ENCODE measurements around the gene HPSE2. TPM values are rescaled to one million over a fixed set of nuclear protein-coding genes. Genes with fewer than 3 reads are reported as not detected.

HPSE2 gene
- total and polyA plus RNA-seq, 2 of the 8 experiments (the other 6 are each of a cell fraction or from before 2014, with no cell fraction given) = 0.41 to 0.58 TPM

GRCh38 chr10:99125879-99126278 lies 109.8 kb downstream of the HPSE2 start:
- H4K91ac ChIP-seq (replicated peaks; ENCODE audit: insufficient read length, low read length) = no peak overlapping the region
- H3K9ac ChIP-seq (replicated peaks in 1 of 4; ENCODE audit: extremely low read depth in 1 of 4, low read depth in 3 of 4, low read length in 3 of 4) = no peak overlapping the region
- no peak overlapping the region for H2AFZ ChIP-seq (ENCODE audit: low read length)
- H3K79me2 ChIP-seq (ENCODE audit: control insufficient read depth in 1 of 2, insufficient read depth in 2 of 2, low read length in 2 of 2) = no peaks in the 10 kb centered on the region
- CTCF ChIA-PET (ENCODE audit: partially characterized antibody) = interaction anchor here (1.0 to 1.3 kb wide), 2 partner anchors 9 to 49 kb away, joined by 3 to 4 read pairs; no protein-coding TSS in a partner anchor
- H3K27ac ChIP-seq (ENCODE audit: low read depth, low read length) = no peak overlapping the region
- no peak overlapping the region for H3K14ac ChIP-seq (ENCODE audit: insufficient read length)
- FAIRE-seq = no peak
- peaks cover 14 to 21% of the 10 kb centered on the region in 2 experiments; a peak in 3 of 4 replicates for H3K9me3 ChIP-seq (ENCODE audit: insufficient read depth in 2 of 2, low read depth in 1 of 2, low read length in 1 of 2)
- H2BK120ac ChIP-seq (replicated peaks; ENCODE audit: low read depth, low read length) = no peak overlapping the region
- H4K5ac ChIP-seq (ENCODE audit: insufficient read length, low read depth, low read length) = no peak overlapping the region
- no peak overlapping the region for H2BK12ac ChIP-seq (ENCODE audit: low read depth, low read length)
- H2BK15ac ChIP-seq (ENCODE audit: low read length) = no peak overlapping the region
- no peaks in the 10 kb centered on the region for H3K4me1 ChIP-seq (replicated peaks in 1 of 4; ENCODE audit: control insufficient read depth in 3 of 4, insufficient read depth in 4 of 4, low read length in 3 of 4)
- H3K27me3 ChIP-seq (replicated peaks in 1 of 4; ENCODE audit: control insufficient read depth in 3 of 4, extremely low read depth in 1 of 4, insufficient read depth in 3 of 4, low read length in 3 of 4) = no peaks in the 10 kb centered on the region
- 87% methylated on average over 3 of the region's 3 CpGs; no CpG with 5 or more reads in 1 of the 2 experiments for WGBS, 2 experiments (ENCODE audit: extremely low coverage in 1 of 2, insufficient coverage in 1 of 2, insufficient read length in 1 of 2, insufficient replicate concordance in 2 of 2, low coverage in 1 of 2, low lambda C conversion rate in 2 of 2, missing lambda C conversion rate in 1 of 2)
- no peak overlapping the region for H3K4me2 ChIP-seq (ENCODE audit: insufficient read depth in 1 of 2, low read depth in 2 of 2, low read length in 2 of 2)
- H3K23me2 ChIP-seq (ENCODE audit: low read depth, low read length) = no peaks in the 10 kb centered on the region
- no peak for DNase-seq (ENCODE audit: low read depth in 1 of 2, low spot score in 2 of 2)
- POLR2A ChIA-PET (ENCODE audit: partially characterized antibody) = interaction anchor here (0.8 kb wide), 1 partner anchor 956 kb away, joined by 3 read pairs; no protein-coding TSS in a partner anchor
- H3K23ac ChIP-seq (ENCODE audit: insufficient read length) = no peak overlapping the region
- no peaks in the 10 kb centered on the region for H4K20me1 ChIP-seq (replicated peaks in 1 of 2; ENCODE audit: control insufficient read depth in 1 of 2, insufficient read depth in 2 of 2, low read length in 2 of 2)
- no peaks in the 10 kb centered on the region for H3K79me1 ChIP-seq (ENCODE audit: low read depth, low read length)
- H2AK5ac ChIP-seq (ENCODE audit: low read depth, low read length) = no peak overlapping the region
- no peak overlapping the region for H4K8ac ChIP-seq (ENCODE audit: extremely low read depth, insufficient read depth, low read length)
- no peak overlapping the region for H2BK5ac ChIP-seq (ENCODE audit: low read depth, low read length)
- H3K36me3 ChIP-seq (ENCODE audit: control insufficient read depth in 2 of 4, insufficient read depth in 4 of 4, low read length in 3 of 4) = no peaks in the 10 kb centered on the region
- H3K56ac ChIP-seq (replicated peaks; ENCODE audit: insufficient read length, low read depth, low read length) = no peak overlapping the region
- H3K4me3 ChIP-seq (ENCODE audit: extremely low read depth in 1 of 4, insufficient read depth in 2 of 4, low read depth in 3 of 4, low read length in 4 of 4) = no peak overlapping the region
- no peak overlapping the region for H3K18ac ChIP-seq (ENCODE audit: extremely low read depth, low read length)
- TF ChIP-seq SP2 (IDR thresholded peaks at IDR 0.05; ENCODE audit: low read length) (no peak), CBX5 (IDR thresholded peaks at IDR 0.05; ENCODE audit: low read depth, low read length) (no peak), POU5F1 (IDR thresholded peaks at IDR 0.05; ENCODE audit: low read depth, low read length) (no peak), TAF1 (IDR thresholded peaks at IDR 0.05; ENCODE audit: low read depth, low read length) (no peak)
- no peak overlapping the region for H3K4ac ChIP-seq (replicated peaks; ENCODE audit: insufficient read length, low read depth, low read length)
- H2BK20ac ChIP-seq (ENCODE audit: low read length) = no peak overlapping the region

Measured in H1 (cell line).